ENCODE measurements around the gene KIRREL3.

The KIRREL3 gene

DNA sequence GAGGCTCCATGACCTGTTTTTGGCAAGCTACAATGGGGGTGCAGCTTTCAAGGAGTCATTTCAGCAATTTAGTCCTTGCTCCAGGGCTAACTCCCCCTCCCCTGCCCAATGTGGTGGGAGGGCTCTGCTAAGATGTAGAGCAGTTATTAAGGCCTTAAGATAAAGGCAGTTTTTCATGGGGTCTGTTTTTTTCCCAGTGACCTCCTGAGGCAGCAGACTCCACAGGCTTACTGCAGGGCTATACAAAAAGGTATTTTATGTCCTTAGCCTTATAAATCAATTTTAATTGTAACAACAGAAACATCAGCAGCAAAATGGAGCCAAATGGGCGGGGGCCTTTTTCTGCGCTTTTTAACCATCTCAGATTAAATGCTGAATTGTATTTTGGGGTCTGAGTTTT lies 192.3 kb downstream of the KIRREL3 start:
- H2AFZ ChIP-seq (ENCODE audit: low read depth, low read length), result no peak overlapping the region
- no peaks in the 10 kb centered on the region for H4K20me1 ChIP-seq (ENCODE audit: insufficient read depth, low read length)
- H3K9ac ChIP-seq (ENCODE audit: low read length), result no peak overlapping the region
- no peak overlapping the region for H3K4me2 ChIP-seq (ENCODE audit: low read length)
- H3K9me3 ChIP-seq (ENCODE audit: insufficient read depth, low read length), result no peaks in the 10 kb centered on the region
- no peaks in the 10 kb centered on the region for H3K4me1 ChIP-seq (ENCODE audit: low read length)
- no peaks in the 10 kb centered on the region for H3K79me2 ChIP-seq (ENCODE audit: low read length)
- H3K27me3 ChIP-seq (ENCODE audit: low read depth, low read length), result peaks cover 15% of the 10 kb centered on the region; the same call in 1 of the 2 replicates
- H3K36me3 ChIP-seq (replicated peaks; ENCODE audit: low read depth, low read length), result no peaks in the 10 kb centered on the region
- no peak overlapping the region for H3K27ac ChIP-seq (ENCODE audit: low read length)
- TF ChIP-seq EZH2phosphoT487 (IDR thresholded peaks at IDR 0.05; ENCODE audit: low read depth), result no peak
- TF ChIP-seq CTCF (IDR thresholded peaks at IDR 0.05; ENCODE audit: low read depth, low read length), result no peak
- H3K4me3 ChIP-seq (ENCODE audit: low read length), result no peak overlapping the region

- no peaks in the 10 kb centered on the region for H4K20me1 ChIP-seq (ENCODE audit: insufficient read depth, low read length)
- no peak overlapping the region for H3K4me2 ChIP-seq (ENCODE audit: low read length)
- TF ChIP-seq EZH2phosphoT487 (IDR thresholded peaks at IDR 0.05; ENCODE audit: low read depth), result no peak
- no peak for TF ChIP-seq CTCF (IDR thresholded peaks at IDR 0.05; ENCODE audit: low read depth, low read length)
- peaks cover 15% of the 10 kb centered on the region; the same call in 1 of the 2 replicates for H3K27me3 ChIP-seq (ENCODE audit: low read depth, low read length)
- H3K27ac ChIP-seq (ENCODE audit: low read length), result no peak overlapping the region
- H3K9ac ChIP-seq (ENCODE audit: low read length), result no peak overlapping the region
- no peak overlapping the region for H3K4me3 ChIP-seq (ENCODE audit: low read length)
- no peaks in the 10 kb centered on the region for H3K36me3 ChIP-seq (replicated peaks; ENCODE audit: low read depth, low read length)
- H3K79me2 ChIP-seq (ENCODE audit: low read length), result no peaks in the 10 kb centered on the region
- no peaks in the 10 kb centered on the region for H3K9me3 ChIP-seq (ENCODE audit: insufficient read depth, low read length)
- H3K4me1 ChIP-seq (ENCODE audit: low read length), result no peaks in the 10 kb centered on the region
- H2AFZ ChIP-seq (ENCODE audit: low read depth, low read length), result no peak overlapping the region
Measured at GRCh38 chr11:126805870-126806269, 194.7 kb downstream of the KIRREL3 start.

DNA sequence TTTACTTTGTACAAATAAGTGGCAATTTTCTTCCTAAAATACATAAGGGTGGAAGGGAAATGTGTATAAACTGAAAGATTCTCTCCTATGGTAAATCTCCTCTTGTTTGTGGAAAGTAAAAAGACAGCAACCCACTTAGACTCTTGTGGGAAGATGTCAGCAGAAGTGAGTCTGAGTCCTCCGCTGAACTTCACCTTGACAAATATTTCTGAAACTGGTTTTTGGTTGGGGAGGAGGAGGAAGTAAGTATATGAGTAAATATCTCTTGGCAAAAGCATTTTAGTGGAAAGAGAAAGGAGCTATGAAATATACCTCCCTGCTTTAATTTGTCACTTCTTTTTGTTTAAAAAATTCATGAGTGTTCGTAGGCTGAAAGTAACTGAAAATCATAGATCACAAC lies 196.2 kb downstream of the KIRREL3 start:
- H3K4me3 ChIP-seq (ENCODE audit: low read length), result no peak overlapping the region
- H3K79me2 ChIP-seq (ENCODE audit: low read length), result no peaks in the 10 kb centered on the region
- H3K27me3 ChIP-seq (ENCODE audit: low read depth, low read length), result peaks cover 15% of the 10 kb centered on the region; the same call in 1 of the 2 replicates
- no peak overlapping the region for H3K9ac ChIP-seq (ENCODE audit: low read length)
- H4K20me1 ChIP-seq (ENCODE audit: insufficient read depth, low read length), result no peaks in the 10 kb centered on the region
- H3K27ac ChIP-seq (ENCODE audit: low read length), result no peak overlapping the region
- TF ChIP-seq EZH2phosphoT487 (IDR thresholded peaks at IDR 0.05; ENCODE audit: low read depth) (no peak), CTCF (IDR thresholded peaks at IDR 0.05; ENCODE audit: low read depth, low read length) (no peak)
- no peaks in the 10 kb centered on the region for H3K9me3 ChIP-seq (ENCODE audit: insufficient read depth, low read length)
- no peak overlapping the region for H2AFZ ChIP-seq (ENCODE audit: low read depth, low read length)
- H3K36me3 ChIP-seq (replicated peaks; ENCODE audit: low read depth, low read length), result no peaks in the 10 kb centered on the region
- H3K4me2 ChIP-seq (ENCODE audit: low read length), result no peak overlapping the region
- no peaks in the 10 kb centered on the region for H3K4me1 ChIP-seq (ENCODE audit: low read length)

GRCh38 chr11:126800009-126800408 lies 200.6 kb downstream of the KIRREL3 start:
- Histone ChIP-seq H3K27me3 (ENCODE audit: low read depth, low read length) (peaks cover 8% of the 10 kb centered on the region; the same call in 1 of the 2 replicates), H3K9me3 (ENCODE audit: insufficient read depth, low read length) (no peaks in the 10 kb centered on the region), H4K20me1 (ENCODE audit: insufficient read depth, low read length) (no peaks in the 10 kb centered on the region), H3K9ac (ENCODE audit: low read length) (no peak overlapping the region), H3K4me2 (ENCODE audit: low read length) (no peak overlapping the region), H3K4me1 (ENCODE audit: low read length) (no peaks in the 10 kb centered on the region), H3K27ac (ENCODE audit: low read length) (no peak overlapping the region), H3K79me2 (ENCODE audit: low read length) (no peaks in the 10 kb centered on the region), H2AFZ (ENCODE audit: low read depth, low read length) (no peak overlapping the region), H3K36me3 (replicated peaks; ENCODE audit: low read depth, low read length) (no peaks in the 10 kb centered on the region), H3K4me3 (ENCODE audit: low read length) (no peak overlapping the region)
- TF ChIP-seq CTCF (IDR thresholded peaks at IDR 0.05; ENCODE audit: low read depth, low read length), result no peak
- no peak for TF ChIP-seq EZH2phosphoT487 (IDR thresholded peaks at IDR 0.05; ENCODE audit: low read depth)
